Liver (tissue), 3 donors: Measurements from ENCODE around the gene KLHL33.

ENCODE experiments used
- CTCF ChIP-seq: fragments of 150-350 bp; IDR thresholded peaks from 2 replicates; pipeline ENCODE4 v1.5.1; 2017; ENCODE audit warnings: improper control_type of control experiment, low read depth, low read length; ENCODE audit not compliant: missing input control
- TAF1 ChIP-seq: conservative IDR thresholded peaks from 2 replicates; pipeline ENCODE4 v1.6.1; 2016; ENCODE audit warnings: antibody characterized with exemption, mild to moderate bottlenecking
- donor health status: healthy.
- donor health status: healthy.

- TF ChIP-seq TAF1 (no peak), CTCF (no peak)
Observed at GRCh38 chr14:20388159-20388558, 47.8 kb downstream of the KLHL33 start.
